GM19025 (cell line): Measurements from ENCODE around the gene MYO5B.

ENCODE experiments used
- ATAC-seq: cut with Tn5 transposase; IDR thresholded peaks from one replicate; pipeline ENCODE4 v1.9.1; 2021; ENCODE audit warnings: mild to moderate bottlenecking, low read depth, moderate library complexity; ENCODE audit not compliant: unreplicated experiment

MYO5B gene

DNA sequence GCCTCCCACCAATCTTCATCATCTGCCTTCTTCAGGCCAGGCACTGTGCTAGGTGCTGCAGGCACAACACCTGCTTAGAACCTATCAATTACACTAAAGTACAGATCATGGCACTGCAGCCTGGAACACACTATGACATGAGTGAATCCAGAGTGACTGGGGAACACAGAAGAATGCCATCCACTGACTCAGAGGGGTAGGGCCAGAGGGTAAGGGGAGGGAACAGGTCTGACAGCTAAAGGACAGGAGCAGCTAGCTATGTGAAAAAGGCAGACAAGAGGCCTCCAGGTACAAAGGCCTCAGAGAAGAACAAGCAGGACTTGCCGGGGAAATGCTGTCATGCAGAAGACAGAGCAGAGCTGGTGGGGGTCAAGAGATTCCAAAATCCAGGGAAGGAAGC is 328.3 kb downstream of the MYO5B start:
- no peak for ATAC-seq

GRCh38 chr18:49865401-49865800 is 329.5 kb downstream of the MYO5B start:
- ATAC-seq, result no peak

GRCh38 chr18:49863769-49864621 is 331.0 kb downstream of the MYO5B start:
- no peak for ATAC-seq

DNA sequence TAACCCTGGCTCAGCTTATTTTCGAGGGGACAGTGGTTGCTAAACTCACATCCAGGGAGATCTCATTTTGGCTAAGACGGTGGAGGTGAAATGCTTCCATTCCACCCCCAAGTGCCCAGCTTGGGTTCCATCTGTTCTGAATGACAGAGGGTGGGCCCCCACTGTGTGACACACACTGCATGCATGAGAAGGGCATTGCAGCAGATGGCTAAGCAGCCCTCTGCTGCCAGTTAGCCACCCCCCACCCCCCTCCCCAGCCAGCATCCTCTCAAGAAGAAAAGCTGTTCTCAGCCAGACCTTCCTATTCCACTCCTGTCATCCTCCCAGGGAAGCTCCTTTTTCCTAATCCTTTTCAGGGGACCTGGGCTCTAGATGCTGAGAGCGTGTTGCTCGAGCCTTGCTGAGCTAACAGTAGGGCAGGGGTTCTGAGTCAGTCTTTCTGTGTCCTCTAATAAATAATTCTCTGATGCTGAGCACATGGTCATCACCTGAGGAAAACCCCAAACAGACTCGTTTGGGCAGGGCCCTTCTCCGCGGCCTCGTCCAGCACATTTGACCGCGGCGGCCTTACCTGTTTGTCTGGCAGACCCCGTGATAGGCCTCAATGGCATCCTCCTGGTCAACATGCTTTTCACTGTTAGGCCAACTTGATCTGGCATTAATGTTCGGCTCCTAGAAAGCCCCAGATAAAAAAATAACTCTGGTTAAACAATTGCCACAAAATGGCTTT is 332.1 kb downstream of the MYO5B start:
- no peak for ATAC-seq

DNA sequence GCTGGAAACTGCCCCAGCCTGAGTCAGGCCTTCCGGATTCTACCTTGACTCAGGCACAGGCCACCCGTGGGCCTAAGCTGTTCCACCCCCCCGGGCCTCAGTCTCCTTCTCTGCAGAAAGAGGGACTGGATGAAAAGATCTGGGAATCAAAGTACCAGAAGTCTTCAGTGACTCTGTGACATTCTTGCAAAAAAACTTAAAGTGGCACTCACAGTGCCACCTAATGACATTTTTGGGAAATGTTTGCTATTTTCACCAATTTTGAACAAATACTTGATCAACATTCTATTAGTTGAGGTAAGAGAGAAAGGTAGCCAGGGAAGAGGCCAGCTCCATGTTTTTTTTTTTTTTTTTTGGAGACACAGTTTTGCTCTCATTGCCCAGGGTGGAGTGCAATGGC is 333.3 kb downstream of the MYO5B start:
- no peak for ATAC-seq

DNA sequence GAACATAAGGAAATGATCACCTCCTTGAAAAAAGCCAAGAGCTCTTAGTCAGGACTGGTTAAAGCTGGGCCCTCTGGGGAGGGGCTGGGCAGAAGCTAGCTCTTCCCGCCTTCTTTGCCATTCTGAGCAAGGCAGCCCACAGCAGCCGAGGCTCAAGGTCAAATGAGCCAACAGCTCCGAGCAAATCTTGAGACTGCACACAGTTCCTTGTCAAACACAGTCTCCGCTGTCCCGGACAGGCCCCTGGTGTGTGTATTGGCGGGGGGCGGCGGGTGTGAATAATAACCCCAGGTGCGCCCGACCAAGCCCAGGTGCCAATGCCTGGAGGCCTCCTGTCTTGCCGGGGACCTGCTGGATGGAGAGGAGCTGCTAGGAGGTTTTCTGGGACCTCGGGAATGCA is 335.2 kb downstream of the MYO5B start:
- no peak for ATAC-seq

- no peak for ATAC-seq
These were observed 336.0 kb downstream of the MYO5B start for GRCh38 chr18:49859021-49859359.

DNA sequence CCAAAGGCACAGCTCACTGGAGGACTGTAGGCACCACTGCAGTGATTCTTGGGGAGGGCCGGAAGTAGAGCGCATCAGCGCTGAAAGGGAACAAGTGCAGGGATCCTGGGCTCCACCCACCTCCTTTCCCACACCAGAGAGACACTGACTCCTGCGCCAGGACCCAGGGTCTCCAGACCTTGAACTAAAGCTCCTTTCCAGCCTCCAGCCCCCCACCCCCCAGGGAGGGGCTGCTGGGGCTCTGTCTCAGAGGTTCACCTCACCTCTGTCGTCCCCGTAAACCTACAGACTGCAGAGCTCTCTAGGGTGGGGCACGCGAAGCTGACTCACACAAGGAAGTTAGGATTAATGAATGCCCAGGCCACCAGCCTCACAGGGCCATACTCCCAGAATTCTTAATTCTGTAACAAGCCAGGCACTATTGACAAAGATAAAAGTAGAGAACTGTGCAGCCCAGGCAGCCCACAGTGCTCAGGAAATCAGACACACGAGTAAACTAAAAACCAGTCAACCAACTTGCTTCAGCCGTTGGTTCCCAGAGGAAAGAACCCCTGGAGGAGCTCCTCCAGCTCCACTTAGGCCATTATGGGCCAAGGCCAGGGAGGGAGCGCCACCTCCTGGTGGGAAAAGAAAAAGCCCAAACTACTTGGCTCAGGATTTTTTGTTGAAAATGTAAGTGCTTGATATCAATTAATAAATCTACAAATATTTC is 336.5 kb downstream of the MYO5B start:
- ATAC-seq, result no peak

GRCh38 chr18:49857708-49858107 is 337.2 kb downstream of the MYO5B start:
- no peak for ATAC-seq

DNA sequence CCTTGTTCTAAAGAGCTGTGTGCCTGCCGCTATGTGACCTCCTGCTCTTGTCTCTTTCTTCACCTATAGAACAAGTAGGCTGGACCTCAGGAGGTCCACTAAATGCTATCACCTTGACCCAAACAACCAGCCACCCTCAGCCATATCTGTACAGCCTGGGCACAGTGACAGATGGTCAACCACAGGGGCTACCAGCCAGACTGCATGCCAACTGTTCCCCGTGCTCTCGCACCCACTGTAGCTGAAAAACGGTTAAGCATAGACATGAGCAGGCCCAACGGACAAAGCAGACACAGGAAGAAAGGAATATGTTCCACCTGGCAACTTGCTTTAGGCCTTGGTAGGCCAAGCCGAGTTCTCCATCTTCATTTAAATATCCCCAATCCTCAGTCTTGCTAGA is 338.5 kb downstream of the MYO5B start:
- ATAC-seq, result no peak

- ATAC-seq, result no peak
These were observed 339.1 kb downstream of the MYO5B start for GRCh38 chr18:49855711-49856415.

DNA sequence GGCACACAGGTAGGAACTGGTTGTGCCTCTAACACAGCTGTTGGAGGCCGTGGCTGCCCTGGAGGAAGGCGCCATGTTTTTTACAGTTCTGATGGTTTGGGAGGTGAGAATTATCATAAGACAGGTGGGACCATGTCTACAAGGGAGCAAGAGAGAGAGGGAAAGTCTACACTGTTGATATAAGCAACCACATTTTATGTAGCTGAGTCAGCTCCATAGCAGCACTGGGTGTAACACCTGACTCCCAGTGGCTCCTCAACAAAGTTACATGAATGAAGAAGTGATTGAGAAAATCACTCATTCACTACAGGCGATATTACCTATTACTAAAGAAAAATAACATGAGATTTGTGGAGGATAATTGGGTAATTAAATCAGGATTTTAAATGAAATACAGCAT is 340.3 kb downstream of the MYO5B start:
- ATAC-seq, result no peak

GRCh38 chr18:49853436-49853835 is 341.5 kb downstream of the MYO5B start:
- no peak for ATAC-seq

DNA sequence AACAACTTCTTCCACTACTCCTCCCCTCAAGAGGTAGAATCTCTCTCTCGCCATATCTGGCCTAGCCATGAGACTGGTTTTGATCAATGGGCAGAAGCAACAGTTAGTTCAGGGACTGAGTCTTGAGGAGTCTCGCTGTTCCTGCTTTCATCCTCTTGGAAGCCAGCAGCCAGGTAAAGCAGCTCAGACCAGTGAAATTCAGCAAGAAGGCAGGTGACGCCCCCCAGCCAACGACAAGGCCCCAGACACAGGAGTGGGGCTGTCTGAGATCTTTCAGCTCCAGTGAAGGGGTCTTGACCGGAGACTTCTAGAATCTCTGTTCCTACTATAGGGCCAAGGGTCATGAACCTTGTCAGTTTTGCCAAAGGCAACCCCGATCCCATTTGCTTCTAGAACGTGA is 341.9 kb downstream of the MYO5B start:
- no peak for ATAC-seq

DNA sequence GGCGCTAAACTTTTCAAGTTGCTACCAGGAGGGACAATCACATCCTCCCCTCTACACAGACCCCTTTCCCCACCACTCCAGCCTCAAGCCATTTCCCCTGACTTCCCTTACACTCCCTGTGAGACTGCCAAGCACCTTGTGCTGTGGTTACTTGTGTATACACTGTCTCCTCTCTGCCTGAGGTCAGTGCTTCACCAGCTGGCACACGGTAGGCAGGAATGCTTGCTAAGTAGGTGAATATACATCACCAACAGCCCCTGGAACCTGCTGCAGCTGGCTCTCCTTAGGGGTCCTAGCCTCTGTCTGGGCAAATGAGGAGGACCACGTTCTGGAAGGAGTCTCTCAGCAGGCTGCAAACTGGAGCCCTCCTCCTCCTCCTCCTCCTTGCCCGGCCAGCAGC is 343.3 kb downstream of the MYO5B start:
- ATAC-seq, result no peak

DNA sequence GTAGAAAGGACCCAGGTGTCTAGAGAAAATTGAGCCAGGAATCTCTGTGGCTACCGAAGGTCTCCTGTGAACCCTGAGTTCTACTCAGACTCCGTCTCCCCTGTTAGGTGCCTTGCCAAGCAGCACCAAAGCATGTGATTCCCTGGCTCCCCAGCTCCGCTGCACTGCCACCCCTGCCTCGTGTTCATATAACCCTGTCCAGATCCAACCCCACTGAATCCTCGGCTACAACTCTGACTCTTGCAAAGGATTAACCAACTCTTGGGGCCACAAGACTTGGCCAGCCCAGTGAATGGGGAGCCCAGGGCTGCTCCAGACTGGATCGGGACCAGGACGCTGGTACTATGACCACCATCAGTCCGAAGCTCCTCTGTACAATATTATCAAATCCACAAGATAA is 344.3 kb downstream of the MYO5B start:
- no peak for ATAC-seq

DNA sequence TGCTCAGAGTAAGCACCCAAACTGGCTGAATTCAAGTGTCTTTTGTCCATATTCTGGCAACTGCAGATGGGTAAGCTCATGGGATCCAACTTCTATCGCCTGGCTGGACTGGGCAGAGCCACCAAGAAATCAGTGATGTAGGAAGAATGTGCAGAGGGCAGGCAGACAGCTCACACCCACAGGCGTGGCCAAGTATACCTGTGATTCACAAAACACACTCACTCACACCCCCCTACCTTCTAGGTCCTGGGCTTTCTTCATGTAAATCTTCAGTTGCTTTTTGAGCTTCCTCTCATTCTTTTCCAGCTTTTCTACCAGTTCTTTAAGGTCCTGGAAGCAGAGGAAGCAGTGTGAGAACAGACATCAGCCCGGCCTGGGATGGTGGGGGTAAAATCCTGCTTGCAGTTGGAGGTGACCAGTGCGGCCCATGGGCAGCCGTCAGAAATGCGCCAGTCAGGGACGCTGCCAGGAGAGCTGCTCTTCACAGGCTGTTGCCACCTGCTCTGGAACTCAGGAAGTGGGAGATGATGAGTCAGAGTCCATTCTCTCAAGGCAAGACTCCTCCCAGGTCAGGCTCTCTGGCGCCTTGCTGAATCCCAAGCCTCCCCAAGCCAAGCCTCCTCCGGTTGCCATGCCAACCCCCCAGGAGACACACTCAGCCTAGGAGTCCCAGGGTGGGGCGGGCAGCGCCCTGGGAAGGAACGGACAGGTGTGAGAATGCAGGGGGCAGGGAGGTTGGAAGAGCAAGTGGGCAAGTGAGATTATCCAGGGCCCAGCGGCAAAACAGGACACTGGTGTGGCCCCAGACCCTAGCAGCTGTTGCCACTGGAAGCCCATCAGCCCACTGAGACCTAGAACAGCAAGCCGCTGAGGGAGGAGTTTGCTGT is 345.4 kb downstream of the MYO5B start:
- ATAC-seq, result no peak

GRCh38 chr18:49848115-49848514 is 346.8 kb downstream of the MYO5B start:
- no peak for ATAC-seq

- ATAC-seq, result no peak
These were observed 347.4 kb downstream of the MYO5B start for GRCh38 chr18:49847524-49847923.
